Measurements from ENCODE around the gene TCHP. TPM values are rescaled to one million over a fixed set of nuclear protein-coding genes. Genes with fewer than 3 reads are reported as not detected.
A peak's percentile ranks its signal among the peaks of the same experiment; 100 is the strongest.

TCHP gene
- total and polyA plus RNA-seq, 2 of the 13 experiments (the other 11 are each of a cell fraction or from before 2014, with no cell fraction given) = 6.7 to 12.2 TPM

DNA sequence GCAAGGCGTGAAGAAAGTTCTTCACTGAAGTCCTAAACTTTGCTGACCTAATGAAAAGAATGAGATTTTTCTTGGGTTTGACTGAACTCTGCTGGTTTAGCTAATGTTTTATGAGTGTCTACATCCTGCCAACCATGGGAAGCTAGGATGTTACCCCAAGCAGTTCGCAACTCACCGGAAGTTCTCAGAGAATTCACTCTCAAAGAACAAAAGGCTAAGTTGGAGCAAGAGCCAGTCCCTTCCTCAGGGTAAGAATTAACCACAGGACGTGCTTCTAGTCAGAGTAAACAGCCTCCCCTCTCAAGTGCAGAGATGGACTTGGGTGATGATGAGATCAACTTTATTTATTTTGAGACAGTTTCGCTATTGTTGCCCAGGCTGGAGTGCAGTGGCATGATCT, 37.3 kb downstream of the TCHP start:
- no peak overlapping the region for H3K9ac ChIP-seq (ENCODE audit: insufficient read depth, low read depth, low read length)
- H3K4me2 ChIP-seq (ENCODE audit: low read depth, low read length) = no peak overlapping the region
- DNase-seq (ENCODE audit: low spot score) = no peak
- WGBS (ENCODE audit: low lambda C conversion rate) = 96% methylated on average over 5 of the region's 5 CpGs
- in situ Hi-C loops (cut with HindIII; ENCODE audit: extremely low pct_ligation_motif_present, low pct_unique_long_range_greater_than_20kb) = no loop called here
- no TSS peak for BruUV-seq (replicated peaks)
- H2AFZ ChIP-seq (ENCODE audit: low read length) = no peak overlapping the region
- H4K20me1 ChIP-seq (ENCODE audit: insufficient read depth, low read length) = no peaks in the 10 kb centered on the region
- ChIA-PET POLR2A (no interaction called here), CTCF (ENCODE audit: low intra/inter-chr PET ratio, low total read pairs) (no interaction called here)
- intact Hi-C loops (cut with micrococcal nuclease; ENCODE audit: unreplicated experiment) = no loop called here
- no peaks in the 10 kb centered on the region for H3K79me2 ChIP-seq (ENCODE audit: insufficient read depth, low read length)
- FAIRE-seq = no peak
- H3K27ac ChIP-seq (ENCODE audit: extremely low read length, insufficient read depth, low read length) = peak overlapping the region; percentile 17
- no peaks in the 10 kb centered on the region for H3K9me3 ChIP-seq (ENCODE audit: low read length)
- H3K4me3 ChIP-seq (replicated peaks in 1 of 3; ENCODE audit: insufficient read depth in 1 of 3, low read depth in 2 of 3, low read length in 3 of 3) = no peak overlapping the region
- TF ChIP-seq RFX5 (IDR thresholded peaks at IDR 0.05; ENCODE audit: low read depth, low read length) = no peak
- TF ChIP-seq, protein P1, sequence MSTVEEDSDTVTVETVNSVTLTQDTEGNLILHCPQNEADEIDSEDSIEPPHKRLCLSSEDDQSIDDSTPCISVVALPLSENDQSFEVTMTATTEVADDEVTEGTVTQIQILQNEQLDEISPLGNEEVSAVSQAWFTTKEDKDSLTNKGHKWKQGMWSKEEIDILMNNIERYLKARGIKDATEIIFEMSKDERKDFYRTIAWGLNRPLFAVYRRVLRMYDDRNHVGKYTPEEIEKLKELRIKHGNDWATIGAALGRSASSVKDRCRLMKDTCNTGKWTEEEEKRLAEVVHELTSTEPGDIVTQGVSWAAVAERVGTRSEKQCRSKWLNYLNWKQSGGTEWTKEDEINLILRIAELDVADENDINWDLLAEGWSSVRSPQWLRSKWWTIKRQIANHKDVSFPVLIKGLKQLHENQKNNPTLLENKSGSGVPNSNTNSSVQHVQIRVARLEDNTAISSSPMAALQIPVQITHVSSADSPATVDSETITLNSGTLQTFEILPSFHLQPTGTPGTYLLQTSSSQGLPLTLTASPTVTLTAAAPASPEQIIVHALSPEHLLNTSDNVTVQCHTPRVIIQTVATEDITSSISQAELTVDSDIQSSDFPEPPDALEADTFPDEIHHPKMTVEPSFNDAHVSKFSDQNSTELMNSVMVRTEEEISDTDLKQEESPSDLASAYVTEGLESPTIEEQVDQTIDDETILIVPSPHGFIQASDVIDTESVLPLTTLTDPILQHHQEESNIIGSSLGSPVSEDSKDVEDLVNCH (CRISPR knock-in tag; IDR thresholded peaks at IDR 0.05) = no peak
- no peak for TF ChIP-seq ZFP36 (IDR thresholded peaks at IDR 0.05; ENCODE audit: borderline replicate concordance, low read depth, low read length, partially characterized antibody)
- TF ChIP-seq MTA1 (CRISPR knock-in tag; IDR thresholded peaks at IDR 0.05; ENCODE audit: borderline replicate concordance) = no peak
- TF ChIP-seq NR1H2 (CRISPR knock-in tag; IDR thresholded peaks at IDR 0.05; ENCODE audit: borderline replicate concordance, low read depth) = no peak
- no peak for TF ChIP-seq SOX13 (IDR thresholded peaks at IDR 0.05)
- no peak for TF ChIP-seq SOX13 (CRISPR knock-in tag; conservative IDR thresholded peaks at IDR 0.05 in 1 of 2, IDR thresholded peaks at IDR 0.05 in 1 of 2)
- no peak for TF ChIP-seq STAG1 (CRISPR knock-in tag; IDR thresholded peaks at IDR 0.05)
- no peak for TF ChIP-seq ZNF792 (CRISPR knock-in tag; IDR thresholded peaks at IDR 0.05)
- no peak for ATAC-seq
- peaks cover 30% of the 10 kb centered on the region for H3K4me1 ChIP-seq (ENCODE audit: insufficient read depth, low read length)
- no peaks in the 10 kb centered on the region for H3K27me3 ChIP-seq (ENCODE audit: control insufficient read depth in 1 of 2, insufficient read depth in 2 of 2, low read length in 2 of 2)
- peaks cover 10 to 46% of the 10 kb centered on the region in 2 experiments for H3K36me3 ChIP-seq (replicated peaks in 1 of 2; ENCODE audit: control insufficient read depth in 1 of 2, insufficient read depth in 2 of 2, low read length in 2 of 2)

Measured in HepG2 (cell line).